ENCODE results near the gene METTL27. TPM values are rescaled to one million over a fixed set of nuclear protein-coding genes. Genes with fewer than 3 reads are reported as not detected.
"Not testable (repeated sequence)": the region's sequence is repeated elsewhere in the genome, so short reads cannot be mapped to it uniquely, and the experiment has no call there.

Gene METTL27, protein sequence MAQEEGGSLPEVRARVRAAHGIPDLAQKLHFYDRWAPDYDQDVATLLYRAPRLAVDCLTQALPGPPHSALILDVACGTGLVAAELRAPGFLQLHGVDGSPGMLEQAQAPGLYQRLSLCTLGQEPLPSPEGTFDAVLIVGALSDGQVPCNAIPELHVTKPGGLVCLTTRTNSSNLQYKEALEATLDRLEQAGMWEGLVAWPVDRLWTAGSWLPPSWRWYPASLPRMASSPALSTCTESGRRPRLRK
- total RNA-seq (2014; rRNA removed; shearing (Covaris generic)) = 1.7 and 1.9 TPM in 2 replicates

DNA sequence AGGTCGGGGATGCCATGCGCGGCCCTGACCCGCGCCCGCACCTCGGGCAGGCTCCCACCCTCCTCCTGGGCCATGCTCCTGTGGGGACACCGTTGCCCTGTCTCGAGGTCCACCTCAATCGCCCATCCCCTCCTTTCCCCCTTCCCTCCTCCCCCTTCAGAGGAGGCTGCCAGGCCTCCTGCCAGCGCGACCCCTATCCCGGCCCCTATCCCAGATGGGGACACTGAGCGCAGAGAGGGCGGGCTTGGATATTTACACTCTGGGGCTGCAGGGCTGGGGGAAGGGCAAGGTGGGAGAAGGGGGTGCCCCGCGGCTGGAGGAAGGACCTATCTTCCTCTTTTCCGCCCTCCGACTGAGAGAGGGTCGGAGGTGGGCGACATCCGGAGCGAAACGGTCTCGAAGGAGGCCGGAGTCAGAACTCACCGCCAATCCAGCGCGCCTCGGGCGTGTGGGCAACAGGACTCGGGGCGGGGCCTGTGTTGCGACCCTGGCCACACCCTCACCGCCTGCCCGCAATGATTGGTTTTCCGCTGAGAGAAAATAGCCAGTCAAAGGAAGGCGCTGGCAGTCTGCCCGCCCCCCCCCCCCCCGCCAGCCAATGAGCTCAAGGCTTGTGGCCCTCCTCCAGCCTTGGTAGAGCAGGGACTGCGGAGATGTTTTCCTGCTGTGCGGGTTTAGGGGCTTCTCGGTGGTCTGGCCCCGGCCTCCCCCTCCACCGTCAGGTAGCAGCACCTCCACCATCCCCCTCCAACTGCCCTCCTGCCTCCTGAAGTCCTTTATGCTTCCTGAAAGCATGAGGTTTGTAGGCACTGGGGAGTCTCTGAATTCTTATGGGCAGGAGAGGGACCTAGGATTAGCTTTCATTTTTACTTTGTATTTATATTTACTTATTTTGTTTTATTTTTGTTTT lies at the start of gene METTL27:
TSS of gene METTL27 (minus strand) at position 450 of the 910 bp plus-strand sequence. CDS start at position 74, 376 bp downstream.
- DNase-seq (ENCODE audit: low read depth) = peak; percentile 93

DNA sequence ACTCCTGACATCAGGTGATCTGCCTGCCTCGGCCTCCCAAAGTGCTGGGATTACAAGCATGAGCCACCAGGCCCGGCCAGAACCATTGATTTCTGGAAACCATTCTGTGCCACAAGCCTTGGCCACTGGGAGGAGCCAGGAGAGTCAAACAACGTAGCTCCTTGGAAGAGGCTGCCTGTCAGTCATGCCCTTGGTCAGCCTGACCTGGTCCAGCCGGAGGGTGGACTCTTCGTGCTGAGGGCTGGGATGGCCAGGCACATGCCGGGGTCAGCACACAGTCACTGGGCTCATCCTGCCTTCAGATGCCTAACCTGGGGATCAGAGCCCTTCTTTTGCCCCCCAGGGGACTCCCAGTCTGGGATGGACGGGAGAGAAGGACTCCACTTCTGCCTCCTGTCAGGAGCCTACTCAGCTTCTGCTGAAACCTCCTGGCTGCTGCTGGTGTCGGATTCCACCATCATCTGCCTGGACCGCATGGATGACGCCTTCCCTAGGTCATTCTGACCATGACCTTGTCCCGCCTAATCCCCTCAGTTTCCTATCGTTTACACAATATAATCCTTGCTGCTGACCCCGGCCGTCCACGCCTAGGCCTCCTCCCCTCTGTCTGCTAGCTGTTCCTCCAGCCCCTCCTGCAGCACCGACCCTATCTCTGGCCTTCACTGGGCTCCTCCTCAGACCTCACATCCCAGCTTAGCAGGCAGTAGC lies 49.0 kb upstream of the METTL27 start:
- peak; percentile 64 for DNase-seq (ENCODE audit: low read depth)

DNA sequence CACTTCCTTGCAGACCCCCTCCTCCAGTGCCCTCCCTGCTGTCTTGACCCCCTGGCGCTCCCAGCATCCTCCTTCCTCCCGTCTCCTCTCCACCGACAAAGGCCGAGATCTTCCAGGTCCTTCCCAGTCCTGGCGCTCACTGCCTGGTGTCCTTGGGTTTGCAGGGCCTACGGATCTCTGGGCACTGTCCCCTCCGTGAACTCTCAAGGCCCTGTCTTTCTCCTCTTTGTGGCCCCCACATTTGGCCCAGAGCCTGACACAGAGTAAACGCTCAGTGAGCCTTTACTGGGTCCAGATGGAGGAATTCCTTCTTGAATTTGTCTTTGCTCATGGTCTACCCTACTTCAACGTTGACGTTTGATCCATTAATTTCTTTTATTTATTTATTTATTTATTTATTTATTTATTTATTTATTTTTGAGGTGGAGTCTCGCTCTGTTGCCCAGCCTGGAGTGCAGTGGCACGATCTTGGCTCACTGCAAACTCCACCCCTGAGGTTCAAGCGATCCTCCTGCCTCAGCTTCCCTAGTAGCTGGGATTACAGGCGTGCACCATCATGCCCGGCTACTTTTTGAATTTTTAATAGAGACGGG lies 48.3 kb upstream of the METTL27 start:
- DNase-seq (ENCODE audit: low read depth) = no peak

DNA sequence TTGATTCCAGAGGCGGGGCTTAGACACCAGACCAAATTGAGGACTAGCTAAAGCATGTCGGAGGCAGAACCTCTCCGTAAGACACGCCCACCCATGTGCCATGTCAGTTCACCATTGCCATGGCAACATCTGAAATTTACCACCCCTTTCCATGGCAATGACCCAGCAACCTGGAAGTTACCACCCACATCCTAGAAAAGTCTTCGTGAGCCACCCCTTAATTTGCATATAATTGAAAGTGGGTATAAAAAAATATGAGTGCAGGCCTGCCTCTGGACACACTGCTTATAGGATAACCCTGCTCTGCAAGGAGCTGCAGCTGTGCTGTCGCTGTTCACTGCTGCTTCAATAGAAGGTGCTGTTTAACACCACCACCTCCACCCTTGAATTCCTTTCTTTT lies 46.6 kb upstream of the METTL27 start:
- no peak for DNase-seq (ENCODE audit: low read depth)

DNA sequence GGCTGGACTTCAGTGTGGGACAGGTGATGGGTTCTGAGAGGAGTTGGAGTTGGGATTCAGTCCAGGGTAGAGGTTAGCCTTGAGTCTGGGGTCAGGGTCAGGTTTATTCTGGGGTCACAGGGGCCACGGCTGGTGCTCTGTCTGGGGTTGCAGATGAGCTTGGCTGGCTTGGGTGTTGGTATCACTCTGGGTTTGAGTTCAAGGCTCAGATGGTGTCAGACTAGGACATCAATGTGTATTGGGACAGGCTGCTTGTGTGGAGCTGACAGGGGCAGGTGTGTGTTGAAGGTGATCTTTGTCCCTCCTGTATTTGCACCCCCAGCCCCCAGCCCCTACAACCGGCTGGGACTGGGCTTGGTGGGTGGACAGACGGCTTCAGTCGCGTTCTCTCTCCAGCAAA lies 45.4 kb upstream of the METTL27 start:
- no peak for DNase-seq (ENCODE audit: low read depth)

DNA sequence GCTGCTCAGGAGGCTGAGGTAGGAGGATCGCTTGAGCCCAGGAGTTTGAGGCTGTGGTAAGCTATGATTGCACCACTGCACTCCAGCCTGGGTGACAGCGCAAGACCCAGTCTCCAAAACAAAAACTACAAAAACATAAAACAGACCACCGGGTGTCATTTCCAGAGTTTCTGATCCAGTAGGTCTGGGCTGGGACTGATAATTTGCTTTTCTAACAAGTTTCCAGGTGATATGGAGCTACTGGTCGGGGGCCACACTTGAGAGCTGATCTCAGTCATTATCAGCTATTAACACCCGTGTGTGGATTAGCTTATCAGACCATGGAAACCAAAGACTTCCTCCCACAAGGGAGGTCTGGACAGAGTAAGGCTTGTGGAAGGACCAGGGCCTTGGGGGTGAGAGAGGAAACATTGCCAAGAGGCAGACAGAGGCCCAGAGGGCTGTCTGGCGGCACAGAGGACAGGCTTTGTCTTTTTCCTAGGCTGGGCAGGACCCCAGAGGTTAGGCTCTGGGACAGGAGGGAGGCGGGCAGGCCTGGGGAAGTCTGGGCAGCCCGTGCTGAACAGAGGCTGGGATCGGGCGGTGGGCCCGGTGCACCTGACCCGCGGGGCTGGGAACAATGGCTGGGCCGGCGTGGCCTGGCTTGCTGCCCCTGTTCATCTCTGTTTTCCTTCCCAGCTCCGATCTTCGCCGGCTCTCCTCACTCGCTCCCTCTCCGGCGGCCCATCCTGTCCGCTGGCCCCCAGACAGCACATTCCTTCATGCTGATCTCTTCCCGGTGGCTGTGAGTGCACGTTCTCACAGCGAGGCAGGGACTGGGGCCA lies 43.9 kb upstream of the METTL27 start:
- DNase-seq (ENCODE audit: low read depth) = peak; percentile 43

DNA sequence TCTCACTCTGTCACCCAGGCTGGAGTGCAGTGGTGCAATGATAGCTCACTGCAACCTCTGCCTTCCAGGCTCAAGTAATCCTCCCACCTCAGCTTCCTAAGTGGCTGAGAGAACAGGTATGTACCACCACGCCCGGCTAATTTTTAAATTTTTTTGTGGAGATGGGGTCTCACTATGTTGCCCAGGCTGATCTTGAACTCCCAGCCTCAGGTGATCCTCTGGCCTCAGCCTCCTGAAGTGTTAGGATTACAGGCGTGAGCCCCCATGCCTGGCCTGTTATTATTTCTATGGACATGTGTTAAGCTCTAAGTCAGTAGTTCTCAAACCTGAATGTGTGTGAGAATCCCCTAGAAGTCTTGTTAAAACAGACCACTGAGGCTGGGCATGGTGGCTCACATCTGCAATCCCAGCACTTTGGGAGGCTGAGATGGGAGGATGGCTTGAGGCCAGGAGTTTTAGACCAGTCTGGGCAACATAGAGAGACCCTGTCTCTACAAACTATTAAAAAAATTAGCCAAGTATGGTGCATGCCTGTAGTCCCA lies 43.2 kb upstream of the METTL27 start:
- DNase-seq (ENCODE audit: low read depth) = no peak

DNA sequence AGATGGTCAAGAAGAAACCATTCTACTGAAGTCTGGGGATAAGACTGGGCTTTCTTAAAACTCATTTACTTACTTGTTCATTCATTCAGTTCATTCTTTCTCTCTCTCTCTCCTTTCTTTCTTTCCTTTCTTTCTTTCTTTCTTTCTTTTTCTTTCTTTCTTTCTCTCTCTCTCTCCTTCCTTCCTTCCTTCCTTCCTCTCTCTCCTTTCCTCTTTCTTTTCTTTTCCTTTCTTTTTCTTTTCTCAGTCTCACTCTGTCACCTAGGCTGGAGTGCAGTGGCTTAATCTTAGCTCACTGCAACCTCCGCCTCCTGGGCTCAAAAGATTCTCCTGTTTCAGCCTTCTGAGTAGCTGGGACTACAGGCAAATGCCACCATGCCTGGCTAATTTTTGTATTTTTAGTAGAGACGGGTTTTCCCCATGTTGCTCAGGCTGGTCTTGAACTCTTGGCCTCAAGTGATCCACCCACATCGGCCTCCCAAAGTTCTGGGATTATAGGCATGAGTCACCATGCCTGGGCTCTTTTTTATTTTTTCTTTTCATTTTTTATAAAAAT lies 42.6 kb upstream of the METTL27 start:
- not testable (repeated sequence) for DNase-seq (ENCODE audit: low read depth)

DNA sequence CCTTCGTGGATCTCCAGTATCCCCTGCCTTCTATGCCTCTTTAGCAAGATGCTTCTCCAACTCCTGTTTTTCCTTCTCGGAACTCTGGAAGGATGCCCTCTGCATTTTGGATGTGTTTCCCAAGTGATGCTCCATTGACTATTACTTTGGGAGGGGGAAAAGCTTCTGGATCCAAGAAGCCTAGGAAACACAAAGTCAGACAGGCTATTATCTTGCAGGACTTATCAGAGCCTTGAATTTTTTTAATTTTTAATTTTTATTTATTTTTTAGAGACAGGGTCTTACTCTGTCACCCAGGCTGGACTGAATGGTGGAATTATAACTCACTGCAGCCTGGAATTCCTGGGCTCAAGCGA lies 39.7 kb upstream of the METTL27 start:
- no peak for DNase-seq (ENCODE audit: low read depth)

DNA sequence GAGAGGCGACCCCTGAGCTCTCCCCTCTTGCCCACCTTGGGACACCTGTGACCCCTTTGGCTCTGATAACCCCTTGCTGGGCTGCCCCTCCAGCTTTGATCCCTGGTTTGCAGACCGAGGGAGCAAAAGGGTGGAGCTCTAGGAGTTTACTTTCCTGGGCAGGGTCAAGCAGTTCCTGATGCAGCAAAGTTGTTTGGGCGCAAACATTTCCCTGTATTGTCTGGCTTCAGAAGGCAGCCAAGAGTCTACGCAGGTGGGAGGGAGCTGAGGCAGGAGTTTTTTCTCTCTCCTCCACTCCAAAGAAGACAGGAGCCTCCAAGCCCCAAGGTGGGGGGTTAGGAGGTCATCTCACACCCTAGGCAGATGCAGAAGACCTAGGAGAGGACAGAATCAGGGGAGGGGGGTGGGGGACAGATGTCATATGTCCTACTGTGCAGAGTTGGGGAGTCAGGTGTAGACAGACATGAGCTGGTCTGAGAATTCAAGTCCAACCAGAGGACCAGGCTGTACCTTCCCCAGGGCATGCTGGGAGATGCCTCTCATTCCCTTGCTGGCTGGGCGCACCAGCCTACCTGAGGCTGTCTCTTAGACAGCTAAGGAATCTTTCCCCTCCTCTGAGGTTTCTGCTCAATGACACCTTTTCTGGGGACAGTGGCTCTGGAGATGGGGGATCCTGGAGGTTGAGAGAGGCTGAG lies 39.2 kb upstream of the METTL27 start:
- DNase-seq (ENCODE audit: low read depth) = no peak

DNA sequence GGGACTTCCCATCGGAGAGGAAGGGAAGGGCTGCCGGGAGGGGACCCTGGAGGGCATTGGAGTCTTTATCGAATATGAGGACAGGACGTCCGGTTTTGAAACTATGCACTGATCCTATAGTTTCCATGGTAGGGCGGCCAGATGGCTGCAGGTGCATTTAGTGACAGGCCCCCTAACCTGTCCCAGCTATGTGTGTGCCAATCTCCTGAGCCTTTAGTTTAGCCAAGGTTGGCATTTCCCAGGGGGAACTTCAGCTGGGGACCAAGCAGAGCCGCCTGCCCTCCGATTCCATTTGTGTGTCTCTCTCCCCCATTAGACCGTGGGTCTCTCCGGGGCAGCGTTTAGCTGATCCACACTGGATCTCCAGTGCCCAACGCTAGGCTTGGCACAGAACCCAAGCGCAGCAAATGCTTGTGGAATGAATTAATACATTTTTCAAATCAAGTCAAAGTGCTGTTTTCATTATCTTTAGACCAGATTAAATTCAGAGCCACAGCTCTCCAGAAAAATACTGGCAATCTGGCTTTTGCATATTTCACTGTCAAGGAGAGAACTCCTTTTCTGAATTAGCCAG lies 38.5 kb upstream of the METTL27 start:
- no peak for DNase-seq (ENCODE audit: low read depth)

DNA sequence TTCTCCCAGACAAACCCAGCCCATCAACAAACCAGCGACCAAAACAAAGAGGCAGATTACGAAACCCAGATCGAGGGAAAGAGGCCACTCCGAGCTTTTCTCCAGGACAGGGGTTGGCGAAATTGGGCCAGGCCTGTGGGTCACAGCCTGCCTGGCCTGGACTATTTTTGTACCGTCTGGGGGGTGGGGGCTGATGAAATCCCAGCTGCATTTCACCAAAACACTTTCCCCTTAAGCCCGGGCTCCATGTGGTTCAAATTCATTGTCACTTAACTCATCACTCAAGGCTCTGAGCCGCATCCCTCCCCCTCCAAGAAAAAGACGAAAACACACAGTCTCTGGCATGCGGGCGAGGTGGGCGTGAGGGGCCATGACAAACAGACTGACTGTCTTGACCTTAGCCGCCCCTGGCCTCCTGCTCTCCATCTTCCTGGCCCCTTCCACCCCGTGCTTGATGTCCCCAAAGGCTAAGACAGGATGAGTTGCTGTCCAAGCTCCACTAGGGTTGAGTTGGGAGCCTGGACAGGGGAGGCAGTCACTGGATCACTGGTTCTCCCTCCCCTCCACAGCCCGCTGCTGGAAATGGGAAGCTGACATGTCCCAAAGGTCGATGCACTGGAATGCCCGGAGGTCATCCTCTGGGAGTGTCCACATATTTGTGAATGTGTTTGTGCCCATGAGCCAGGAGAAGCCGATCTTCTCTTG lies 37.8 kb upstream of the METTL27 start:
- DNase-seq (ENCODE audit: low read depth) = no peak

DNA sequence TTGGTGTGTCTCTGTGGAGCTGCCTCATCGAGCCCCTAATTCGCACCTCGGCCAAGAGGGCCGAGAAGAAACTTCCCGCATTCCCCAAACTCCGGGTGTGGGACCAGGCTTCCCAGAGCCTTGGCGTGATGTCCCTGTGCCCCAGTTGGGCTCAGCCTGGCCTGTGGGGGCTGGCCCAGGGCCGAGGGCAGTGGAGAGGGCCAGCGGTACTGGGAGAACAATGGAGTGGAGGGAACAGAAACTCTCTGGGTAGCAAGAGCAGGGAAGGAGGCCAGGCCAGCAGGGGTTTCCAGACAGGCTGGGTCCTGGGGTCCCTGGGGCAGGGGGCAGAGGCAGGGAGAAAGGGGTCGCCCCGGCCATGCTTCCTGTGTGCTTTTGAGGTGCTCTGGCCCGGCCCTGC lies 34.7 kb upstream of the METTL27 start:
- no peak for DNase-seq (ENCODE audit: low read depth)

DNA sequence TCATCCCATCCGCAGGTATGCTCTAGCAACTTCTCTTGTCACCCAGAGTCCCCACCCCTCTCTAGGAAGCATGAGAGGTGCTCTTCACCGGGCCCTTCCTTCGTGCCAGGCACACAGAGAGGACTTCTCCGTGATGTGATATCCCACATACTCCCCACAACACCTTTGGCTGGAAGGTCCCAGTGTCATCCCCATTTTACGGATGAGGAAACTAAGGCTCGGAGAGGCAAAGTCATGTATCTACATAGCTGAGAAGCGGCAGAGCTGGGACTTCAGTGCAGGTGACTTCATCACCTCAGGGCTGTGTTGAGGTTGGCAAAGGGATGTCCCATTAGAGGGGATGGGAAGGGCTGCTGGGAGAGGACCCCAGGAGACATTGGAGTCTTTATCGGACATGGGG lies 34.0 kb upstream of the METTL27 start:
- no peak for DNase-seq (ENCODE audit: low read depth)

DNA sequence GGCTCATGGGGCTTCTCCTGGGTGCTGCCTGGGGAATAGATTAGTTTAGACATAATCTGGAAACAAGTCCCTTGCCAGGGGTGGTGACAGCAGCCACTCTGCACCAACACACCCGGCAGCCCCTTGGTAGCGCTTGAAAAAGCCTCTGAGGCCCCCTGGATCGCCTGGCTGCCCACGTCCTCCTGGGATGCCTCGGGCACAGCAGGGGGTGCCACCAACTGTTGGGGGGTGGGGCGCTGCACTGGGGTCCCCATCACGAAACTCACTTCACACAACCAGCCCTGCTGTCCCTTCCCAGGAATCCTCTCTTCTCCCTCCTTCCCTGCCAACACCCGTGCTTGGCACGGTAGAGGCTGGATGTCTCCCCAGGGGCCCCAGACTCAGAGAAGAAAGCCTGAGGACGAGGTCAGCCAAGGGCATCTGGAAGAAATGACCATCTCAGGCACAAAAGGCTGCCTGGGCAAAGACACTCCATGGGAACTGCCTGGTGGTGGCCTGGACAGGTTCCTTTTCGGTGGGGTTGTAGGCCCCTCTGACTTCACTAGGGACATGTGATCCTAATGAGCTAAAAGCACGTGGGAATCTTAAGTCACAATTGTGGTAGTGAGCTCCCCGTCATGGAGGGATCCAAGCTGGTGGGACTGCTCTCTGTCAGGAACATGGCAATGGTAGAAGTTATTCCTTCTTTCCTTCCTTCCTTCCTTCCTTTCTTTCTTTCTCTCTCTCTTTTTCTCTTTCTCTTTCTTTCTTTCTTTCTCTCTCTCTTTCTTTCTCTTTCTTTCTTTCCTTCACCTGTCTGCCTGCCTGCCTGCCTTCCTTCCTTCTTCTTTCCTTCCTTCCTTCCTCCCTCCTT lies 30.0 kb upstream of the METTL27 start:
- no peak for DNase-seq (ENCODE audit: low read depth)

DNA sequence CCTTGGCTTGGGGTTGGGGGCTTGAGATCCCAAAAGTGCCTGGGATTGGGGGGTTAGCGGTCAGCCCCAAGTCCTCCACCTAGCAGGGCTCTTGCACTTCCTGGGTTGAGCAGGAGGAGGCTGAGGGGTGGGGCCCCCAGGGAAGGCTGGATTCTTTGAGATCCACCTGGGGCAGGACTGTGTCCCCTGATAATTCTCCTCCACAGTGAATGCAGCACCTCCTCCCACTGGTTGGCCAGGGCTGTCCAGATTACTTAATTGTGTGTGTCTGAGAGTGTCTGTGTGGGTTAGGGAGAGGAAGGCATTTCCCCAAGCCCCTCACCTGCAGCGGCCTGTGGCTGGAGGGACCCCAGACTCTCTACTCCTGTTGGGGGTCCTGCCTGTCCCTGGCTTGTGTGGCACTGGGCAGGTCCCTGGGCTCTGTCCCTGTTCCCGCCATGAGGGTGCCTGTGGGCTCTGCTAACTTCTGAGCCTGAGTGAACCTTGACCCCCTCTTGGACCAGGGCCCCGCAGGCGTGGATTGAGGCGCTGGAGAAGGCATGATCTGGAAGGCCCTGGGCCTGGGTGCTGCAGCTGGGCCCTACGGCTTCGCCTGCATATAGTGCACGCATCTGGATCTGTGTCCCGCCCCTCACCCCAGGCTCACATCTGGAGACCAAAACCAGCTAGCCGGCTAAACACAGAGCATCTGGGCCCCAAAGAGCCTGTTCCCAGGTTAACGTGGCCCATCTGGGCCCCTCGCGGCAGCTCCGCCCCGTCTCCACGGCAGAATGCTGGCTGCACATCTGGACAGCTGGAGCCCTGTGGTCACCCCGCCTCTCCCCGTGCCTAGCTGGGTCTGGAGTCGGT lies 29.1 kb upstream of the METTL27 start:
- DNase-seq (ENCODE audit: low read depth) = no peak

DNA sequence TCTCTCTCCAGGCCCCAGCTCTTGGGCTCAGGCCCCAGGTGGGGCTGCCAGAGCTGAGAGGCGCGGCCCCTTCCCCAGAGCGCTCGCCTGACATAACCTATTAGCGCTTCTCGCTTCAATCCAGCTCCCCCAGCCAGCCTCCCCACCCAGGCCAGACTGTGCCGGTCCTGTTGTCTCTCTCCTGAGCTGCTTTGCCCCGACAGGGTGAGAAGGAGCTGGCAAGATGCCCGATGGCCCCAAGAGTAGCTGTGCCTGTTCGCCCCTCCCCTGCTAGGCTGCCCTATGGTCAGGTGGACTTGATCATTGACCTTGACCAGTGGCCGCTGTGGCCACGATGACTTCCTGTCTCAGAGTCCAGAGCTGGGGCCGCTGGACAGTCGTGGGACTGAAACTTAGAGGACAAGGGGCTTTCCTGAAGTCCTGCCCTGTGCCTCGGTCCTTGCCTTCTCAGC lies 27.8 kb upstream of the METTL27 start:
- DNase-seq (ENCODE audit: low read depth) = peak; percentile 19

Data from M059J (cell line).